Mucosa of gallbladder (tissue), 1 donor: ENCODE data around the gene THTPA. TPM values are rescaled to one million over a fixed set of nuclear protein-coding genes. Genes with fewer than 3 reads are reported as not detected.

Source experiments
- DNase-seq: peaks from one replicate; pipeline ENCODE4 v3.0.0-alpha.2; 2020; ENCODE audit warnings: low spot score
- total RNA-seq: library from RNA; stranded (reverse); gene quantifications from one replicate; pipeline ENCODE4 v1.2.1, GENCODE V29; 2021
- donor health status: DM: no; HTN: no; CAD: no.

The THTPA gene
- total RNA-seq, 1 donor from 2014 or later: 29.1 TPM

DNA sequence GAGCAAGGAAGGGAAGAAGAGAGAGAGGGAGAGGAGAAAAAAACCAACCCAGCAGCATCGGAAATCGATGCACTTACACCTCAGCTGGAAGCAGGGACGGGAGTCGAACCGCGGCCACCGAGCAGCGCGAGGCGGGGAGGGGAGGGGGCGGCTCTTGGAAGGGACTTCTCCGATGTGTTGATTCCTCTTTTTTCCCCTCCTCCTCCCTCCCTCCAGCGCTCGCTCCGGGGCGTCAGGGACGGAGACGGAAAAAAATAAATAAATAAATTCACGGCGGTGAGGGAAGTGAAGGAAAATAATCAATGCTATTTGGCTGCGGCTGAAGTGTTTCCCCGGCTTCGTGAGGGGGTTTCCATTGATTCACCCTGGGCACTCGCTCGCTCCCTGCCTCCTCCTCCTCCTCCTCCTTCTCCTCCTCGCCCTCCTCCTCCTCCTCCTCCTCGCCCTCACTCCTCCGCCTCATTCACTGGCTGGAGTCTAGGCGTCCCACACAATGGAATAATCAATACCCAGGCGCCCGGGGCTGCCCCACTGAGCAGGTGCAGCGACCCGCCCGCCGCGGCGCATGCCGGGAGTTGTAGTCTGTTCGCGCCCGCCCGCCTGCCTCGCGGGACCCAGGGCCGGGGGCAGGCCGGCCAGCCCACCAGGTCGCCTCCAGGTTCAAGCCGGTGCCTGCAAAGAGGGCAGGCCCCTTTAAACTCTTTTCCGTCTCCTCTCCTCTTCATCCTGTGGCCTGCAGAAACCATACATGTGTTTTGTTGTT is 4.6 kb upstream of the THTPA start, which contains the start of gene ZFHX2:
Gene ZFHX2, minus strand, starts transcription at position 500 of the 763 bp plus-strand sequence. CDS start 16,440 bp downstream, outside the sequence.
- peak; percentile 87 for DNase-seq

DNA sequence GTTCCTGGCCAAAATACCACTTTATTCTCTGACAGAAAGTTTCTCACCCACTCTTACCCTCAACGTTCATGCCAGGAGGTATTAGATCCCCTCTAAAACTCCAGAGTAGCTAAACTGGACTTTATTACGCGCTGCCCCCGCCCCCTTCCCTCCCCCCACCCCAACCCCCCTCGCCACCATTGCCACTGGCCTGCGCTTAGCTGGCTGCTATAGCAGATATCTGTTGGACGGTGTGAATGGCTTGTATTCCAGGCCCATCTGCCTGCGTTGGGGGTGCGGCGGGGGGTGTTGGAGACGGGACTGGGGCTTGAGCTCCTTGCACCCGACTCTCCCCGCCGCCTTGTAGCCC is 564 bp upstream of the THTPA start:
- no peak for DNase-seq

DNA sequence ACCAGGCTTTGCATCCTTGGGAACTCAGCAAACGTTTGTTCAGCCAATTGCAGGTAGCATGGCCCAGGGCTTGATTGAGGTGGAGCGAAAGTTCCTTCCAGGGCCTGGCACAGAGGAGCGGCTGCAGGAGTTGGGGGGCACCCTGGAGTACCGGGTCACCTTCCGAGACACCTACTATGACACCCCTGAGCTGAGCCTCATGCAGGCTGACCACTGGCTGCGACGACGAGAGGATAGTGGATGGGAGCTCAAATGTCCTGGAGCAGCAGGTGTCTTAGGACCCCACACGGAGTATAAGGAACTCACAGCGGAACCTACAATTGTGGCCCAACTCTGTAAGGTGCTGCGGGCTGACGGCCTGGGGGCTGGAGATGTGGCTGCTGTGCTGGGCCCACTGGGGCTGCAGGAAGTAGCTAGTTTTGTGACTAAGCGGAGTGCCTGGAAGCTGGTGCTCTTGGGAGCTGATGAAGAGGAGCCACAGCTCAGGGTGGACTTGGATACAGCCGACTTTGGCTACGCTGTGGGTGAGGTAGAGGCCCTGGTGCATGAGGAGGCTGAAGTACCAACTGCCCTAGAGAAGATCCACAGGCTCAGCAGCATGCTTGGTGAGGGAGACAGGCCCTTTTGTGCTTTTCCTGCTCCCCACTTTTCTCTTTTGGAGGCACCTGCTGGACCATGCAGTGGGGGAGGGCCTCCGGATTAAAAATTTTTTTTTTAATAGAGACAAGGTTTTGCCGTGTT is 799 bp downstream of the THTPA start:
- DNase-seq: no peak

DNA sequence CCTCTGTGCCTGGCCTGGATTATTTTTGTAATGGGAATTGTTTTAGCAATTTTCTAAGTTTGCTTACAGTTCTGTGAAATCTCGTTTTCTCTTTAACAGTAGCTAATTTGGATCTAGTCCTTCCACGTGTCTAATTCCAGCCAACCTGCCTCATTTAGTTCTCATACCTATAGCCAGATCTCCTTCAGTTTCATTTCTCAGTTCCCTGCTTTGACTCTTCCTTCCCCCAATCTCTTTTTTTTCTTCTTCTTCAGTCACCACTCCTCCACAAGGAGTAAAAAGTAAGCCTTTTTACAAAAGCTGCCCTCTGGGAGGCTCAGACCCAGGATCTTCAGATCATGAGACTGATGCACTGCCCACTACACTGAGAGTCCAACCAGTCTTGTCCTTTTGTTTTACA is 1.4 kb downstream of the THTPA start:
- no peak for DNase-seq

DNA sequence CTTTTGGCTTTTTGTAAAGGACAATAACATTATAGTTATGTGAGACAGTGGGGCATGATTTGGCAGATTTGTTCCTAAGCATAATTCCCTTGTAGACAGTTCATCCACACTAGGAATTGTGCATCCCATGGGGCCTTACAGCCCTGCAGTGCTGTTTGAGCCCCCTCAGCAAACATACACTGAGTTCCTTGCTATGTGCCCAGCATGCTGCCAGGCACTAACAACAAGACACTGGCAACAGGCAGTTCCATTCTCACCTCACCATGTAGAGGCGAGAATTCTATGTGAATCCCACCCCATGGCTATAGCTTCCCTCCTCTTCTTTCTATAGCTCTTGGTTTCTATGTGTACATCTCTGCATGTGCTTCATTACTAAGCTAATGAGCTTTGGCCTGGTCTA is 1.9 kb downstream of the THTPA start:
- DNase-seq: no peak

DNA sequence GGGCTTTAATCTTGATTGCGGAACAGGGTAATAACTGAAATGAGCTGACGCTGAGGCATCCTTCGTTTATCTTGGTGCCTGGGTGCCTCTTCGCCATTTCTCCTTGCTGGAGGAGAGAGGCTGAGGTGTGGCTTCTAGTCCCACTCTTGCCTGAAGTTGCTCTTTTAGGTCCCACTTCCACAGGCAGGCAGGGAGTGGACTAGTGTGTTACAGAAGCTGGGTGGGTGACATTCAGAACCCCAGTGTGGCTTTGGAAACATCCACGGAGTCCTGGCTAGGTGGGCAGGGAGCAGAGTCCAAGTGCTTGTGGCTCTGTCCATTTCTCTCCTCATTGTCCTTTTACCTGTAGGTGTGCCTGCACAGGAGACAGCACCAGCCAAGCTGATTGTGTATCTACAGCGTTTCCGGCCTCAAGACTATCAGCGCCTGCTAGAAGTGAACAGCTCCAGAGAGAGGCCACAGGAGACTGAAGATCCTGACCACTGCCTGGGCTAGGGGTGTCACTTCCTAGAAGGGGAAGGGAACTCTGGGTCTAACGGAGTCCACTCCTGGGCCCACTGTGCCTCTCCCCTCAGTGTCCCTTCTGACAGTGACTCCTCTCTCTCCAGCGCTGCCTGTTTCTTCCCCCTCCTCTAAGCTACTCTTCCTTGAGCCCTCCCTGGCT is 2.4 kb downstream of the THTPA start:
- DNase-seq: no peak

DNA sequence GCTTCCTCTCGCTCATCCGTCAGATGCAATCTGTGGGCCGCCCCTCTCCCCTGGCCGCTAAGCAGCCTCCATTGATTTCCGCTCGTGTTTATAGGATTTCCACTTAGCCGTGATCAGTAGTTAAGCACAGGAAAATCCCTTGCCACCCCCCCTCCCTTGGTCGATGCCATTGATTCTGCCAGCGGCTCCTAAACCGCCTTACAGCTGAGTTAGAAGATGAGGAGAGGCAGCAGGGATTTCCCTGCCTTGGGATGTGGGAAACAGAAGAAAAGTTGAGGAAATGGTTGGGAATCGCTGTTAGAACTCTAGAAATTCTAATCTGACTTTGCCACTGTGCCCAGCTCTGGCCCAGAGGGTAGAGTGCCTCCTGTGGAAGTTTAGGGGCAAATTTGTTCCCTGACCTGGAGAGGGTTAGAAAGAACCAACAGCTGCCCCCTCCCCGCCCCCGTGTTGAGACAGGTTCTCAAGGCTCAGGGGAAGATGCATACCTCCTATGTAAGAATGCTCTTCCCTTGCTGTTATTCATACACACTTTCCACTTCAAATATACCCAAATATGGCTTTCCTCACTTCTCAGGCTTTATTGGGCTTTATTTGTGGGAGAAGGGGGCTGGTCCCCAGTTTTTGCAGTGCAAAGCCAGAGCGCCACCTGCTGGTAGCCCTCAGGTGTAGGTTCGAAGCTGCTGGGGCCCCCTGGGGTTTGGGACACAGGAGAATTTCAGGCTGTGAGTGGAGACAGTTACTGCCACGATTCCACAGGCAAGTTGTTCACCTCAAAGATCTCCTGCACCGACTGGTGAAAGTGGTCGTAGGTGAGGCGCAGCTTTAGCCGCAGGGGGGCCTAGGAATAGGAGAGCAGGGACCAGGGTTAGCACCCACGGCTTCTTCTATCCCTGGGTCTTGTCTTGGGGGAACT is 3.2 kb downstream of the THTPA start:
- DNase-seq: no peak

DNA sequence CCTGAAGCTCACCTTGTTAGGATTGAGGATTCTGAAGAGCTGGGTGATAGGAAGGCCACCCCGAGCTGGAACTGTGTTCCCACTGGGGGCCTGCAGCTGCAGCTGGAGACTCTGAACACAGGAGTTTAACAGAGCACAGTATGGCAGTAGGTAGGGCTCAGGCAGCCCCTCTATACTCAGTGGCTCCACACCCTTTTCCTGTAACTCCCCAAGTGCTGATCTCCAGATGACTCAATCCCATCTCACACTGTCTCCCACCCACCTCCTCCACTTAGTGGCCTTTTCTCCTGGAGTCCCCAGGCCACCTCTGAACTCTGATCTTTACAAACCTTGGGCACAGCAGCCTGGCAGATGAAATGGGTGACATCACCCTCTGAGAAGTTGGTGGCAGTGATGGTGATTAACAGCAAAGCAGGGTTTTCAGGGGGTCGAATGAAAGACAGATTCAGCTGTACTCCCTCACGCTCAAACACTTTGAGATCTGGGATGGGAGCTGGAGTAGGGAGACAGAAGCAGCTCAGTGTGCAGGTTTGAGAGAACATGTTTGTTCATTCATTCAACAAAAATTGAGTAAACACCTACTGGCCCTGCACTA is 4.0 kb downstream of the THTPA start:
- no peak for DNase-seq

DNA sequence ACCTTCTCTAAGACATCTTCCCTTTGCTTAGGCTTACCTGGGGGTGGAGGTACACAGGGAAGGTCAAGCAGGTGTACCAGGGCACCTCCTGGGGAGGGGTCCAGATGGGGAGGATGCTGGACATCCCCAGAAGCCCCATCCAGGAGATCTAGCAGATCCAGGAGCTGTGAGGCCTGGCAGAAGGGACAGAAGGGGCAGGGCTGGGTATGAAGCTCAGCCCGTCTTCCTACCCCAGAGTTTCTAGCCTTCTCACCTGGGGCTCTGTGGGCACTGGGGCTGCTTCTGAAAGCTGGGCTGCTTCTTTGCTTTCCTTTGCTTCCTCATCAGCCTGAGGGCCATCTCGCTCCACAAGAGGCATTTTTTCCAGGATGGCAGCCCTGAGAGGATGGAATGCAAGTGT is 5.2 kb downstream of the THTPA start:
- DNase-seq: no peak

DNA sequence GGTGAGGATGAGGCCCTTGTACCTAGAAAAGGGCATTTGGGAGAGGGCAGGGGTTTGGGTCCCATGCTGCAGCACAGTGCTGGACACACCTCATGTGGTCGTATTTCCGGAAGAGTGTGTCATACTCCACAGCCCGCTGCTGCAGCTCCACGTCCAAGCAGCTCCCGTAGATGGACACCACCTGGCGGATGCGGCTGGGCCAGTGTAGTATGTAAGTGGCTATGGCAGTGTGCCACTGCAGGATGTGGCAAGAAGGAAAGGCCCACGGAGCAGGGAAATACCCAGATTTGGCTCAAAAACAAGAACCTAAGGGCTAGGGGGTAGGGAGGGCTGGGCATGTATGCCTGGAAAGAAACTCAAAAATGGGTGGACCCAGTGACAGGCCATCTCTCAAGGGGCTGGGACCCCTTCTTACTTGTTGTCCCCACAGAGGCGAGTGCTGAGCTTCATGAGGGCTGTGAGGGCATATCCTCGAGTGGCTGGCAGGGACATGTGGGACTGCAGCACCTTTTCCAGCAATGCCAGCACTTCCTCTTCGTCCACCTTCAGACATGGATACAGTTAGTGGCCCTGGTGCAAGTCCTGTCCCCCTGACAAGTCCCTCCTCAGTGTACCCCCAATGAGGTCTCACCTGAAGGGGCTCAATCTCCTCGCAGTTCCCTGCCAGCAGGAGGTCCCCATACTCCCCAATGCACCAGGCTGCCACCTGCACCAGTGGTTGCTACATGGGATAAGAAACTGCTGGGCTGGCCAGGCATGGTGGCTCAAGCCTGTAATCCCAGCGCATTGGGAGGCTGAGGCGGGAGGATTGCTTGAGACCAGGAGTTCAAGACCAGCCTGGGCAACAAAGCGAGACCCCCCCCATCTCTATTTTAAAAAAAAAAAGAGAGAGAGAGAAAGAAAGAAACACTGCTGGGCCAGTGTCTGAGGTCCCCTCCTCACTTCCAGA is 6.1 kb downstream of the THTPA start:
- DNase-seq: no peak

DNA sequence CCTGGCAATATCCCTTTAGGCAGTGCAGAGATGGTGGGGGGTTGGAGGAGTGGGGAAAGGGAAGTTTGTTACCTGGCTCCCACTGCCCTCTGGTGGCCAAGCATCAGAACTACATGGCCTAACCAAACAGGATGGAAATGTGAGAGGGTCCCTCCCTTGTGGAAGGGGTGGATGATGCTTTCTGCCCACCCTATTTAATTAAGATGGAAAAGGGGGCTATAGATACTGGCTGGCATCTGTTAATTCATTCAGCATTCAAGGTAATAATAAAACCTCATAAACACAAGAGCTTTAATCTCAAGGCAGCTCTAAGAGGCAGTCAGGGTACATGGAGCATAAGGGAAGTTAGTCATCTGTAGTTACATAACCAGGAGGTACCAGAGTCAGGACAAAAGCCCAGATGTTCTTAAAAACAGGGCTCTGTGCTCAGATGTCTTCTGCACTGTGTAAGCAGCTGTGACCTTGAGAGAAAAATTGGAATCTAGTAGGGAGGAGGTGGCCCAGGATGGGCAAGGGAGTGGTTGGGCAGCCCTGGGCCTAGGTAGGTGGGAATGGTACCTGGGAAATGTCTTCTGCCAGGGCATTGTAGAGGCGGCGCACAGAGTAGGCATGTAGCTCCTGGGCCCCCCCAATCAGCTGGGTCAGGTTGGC is 6.9 kb downstream of the THTPA start:
- no peak for DNase-seq

DNA sequence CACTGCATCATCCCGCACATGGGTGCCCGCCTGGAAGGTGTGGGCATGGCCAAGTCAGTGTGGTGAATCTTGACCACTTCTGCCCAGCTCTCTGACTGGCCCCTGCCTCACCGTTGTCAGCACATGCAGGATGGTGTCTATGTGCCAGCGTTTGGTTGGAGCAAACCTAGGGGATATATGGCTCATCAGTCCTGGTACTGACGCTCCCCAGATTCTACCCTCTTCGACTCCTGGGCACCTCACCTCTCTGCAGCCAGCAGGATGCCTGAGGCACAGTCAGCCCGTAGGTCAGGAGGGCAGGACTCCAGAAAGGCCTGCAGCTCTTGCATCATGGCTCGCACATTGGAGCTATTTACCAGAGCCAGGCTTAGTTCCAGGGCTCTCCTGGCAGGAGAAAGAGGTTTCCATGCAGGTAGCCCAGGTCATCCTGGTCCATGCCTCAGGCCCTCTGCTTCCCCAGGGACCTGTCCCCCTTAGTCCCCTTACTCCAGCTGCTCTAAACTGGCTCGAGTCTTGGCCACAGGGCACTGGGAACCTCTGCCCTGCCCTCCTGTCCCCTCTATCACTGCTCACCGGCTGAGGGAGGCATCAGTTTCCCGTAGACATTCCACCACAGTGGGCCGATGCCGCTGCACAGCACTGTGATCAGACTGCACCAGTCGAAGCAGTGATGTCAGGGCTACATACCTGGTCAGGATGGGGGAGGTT is 7.6 kb downstream of the THTPA start:
- no peak for DNase-seq

DNA sequence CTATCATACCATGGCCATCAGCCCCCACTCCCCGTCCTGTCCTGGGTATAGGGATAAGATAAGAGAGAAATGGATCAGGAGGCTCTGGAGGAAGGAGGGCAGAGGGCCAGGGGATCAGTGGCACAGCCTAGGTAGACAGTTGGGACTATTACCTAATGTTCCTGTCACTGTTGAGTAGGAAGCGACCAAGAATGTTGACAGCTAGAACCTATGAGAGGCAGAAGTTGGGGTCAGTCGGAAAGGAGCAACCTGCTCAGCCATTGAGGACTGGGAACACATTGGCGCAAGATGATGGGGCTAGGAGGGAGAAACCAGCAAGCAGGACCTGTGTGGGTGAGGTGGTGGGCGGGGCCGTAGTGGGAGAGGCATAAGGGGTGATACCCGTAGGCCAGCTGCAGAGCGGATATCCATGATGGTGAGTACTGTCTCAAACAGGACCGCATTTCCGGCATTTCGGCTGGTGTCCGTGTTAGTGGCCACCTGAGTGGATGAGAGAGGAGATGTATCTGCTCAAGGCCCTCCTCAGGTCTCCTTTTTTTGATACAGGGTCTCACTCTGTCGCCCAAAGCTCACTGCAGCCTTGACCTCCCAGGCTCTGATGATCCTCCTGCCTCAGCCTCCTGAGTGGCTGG is 8.2 kb downstream of the THTPA start:
- DNase-seq: no peak

DNA sequence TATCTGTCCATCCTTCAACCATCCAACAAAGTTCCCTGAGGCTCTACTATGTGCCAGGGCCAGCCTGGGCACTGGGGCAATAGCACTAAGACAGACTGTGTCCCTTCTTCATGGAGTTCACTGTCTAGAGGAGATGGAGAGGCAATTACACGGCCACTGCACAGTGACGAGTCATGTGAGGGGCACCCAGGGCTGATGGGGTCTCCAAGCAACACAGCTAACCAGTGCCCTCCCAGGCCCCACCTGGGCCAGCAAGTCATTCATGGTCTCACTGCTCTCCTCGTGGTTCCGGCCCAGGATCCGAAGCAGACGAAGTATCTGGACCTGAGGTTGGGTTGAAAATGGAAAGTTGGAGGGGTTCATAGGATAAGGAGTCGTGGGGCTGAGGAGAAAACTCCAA is 8.8 kb downstream of the THTPA start:
- no peak for DNase-seq

DNA sequence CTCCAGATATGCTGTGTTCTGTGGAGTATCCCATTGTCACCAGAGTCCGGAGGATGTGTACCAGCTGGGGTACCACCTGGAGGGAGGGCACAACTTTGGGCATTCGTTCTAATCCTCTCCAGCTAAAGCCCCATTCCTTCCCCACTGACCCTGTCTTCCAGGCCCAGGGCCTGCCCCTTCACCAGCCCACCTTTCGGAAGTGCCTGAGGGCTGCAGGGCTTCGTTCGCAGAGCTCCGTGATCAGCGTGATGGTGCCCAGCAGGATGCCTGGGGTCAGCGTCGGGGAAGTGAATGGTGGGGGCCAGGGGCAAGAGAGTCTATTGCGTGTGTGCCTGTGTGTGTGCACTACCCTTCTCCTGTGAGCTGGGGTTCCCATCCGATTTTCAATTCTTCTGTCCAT is 9.6 kb downstream of the THTPA start:
- no peak for DNase-seq

DNA sequence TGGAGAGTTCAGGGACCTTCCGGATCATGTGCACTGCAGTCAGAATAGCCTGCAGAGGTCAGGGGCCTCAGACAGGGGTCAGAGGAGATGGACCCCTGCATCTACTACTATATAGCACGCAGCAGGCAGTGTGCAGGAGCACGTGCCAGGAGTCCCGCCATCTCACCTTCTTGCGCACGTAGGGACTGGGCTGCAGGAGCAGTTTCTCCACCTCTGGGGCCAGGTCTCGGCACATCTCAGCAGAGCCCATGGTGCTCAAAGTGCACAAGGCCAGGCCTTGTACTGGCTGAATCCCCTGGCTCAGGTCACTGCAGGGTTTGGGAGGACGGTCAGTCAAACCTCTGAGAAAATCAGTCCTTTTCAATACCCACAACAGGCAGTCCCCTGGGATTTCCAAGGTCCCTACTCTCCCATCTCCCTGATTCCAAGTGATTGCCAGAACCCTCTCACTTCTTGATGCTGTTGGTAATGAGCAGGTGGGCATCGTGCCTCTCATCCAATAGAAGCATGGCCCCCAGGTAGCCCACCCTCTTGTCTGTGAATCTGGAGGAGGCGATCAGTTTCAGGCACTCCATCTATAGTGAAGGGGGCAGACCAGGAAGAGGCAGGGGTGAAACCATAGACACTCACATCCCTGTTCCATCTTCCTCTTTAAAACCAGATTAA is 10.2 kb downstream of the THTPA start:
- DNase-seq: no peak

DNA sequence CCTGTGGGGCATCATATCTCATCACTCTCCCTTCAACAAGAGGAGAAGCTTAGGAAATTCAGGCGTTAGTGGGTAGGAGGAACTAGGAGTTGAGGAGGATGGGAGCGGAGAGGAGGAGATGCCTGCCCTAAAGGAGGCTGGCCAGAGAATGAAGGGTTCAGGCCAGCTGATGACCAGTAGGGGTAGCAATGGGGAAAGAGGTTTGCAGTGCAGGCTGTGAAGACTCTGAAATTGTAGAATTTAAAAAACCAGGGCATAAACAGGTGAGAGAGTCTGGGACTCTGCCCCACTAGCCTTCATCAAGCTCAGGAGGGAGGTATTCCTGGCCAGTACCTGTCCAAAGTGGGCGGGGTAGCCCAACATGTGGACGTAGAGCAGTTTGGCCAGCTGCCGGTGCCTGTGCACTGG is 10.7 kb downstream of the THTPA start:
- peak; percentile 43 for DNase-seq
